NCI-H526 (cell line): Measurements from ENCODE around the gene TBCD.
"Not testable (repeated sequence)": the region's sequence is repeated elsewhere in the genome, so short reads cannot be mapped to it uniquely, and the experiment has no call there.

Experiments
- DNase-seq, 2 experiments: peaks; one replicate each; lab custom pipeline; 2025; lab: John Stamatoyannopoulos, UW

The TBCD gene

DNA sequence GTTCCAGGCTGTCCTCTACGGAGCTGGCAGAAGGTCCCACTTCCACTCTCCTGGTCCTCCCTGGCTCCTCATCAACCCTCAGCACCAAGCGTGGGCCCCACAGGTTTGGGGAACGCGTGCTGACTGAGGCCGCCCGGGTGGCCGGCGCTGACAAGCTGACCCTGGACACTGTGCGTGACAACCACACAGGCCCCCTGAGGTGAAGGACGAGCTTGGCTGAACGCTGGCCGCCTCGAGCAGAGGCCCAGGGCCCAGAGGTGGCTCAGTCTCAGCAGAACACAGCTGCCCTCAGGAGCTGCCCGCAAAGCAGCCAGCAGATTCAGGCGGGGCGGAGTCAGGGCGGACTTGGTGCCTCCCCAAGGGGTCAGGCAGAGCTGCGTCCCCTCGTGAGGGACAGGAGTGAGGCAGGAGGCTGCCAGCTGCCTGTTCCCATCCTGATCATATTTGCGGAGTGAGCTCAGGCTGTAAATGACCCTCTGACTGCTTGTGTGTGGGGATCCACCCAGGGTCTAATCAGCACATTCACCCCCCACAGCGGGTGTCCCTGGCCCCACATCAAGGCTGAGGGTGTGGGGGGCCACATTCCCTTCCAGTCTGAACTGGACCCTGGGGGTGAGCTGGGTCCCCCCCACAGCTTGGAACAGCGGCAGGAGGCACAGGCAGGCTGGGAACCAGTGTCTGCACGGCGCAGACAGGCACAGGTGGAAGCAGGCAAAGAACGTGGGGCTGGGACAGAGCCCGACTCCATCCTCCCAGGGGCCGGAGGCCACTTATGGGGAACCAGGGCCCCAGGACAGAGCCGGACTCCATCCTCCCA is 222.5 kb downstream of the TBCD start:
- no peak for DNase-seq

- DNase-seq = no peak
Observed at GRCh38 chr17:82976982-82977488, 225.2 kb downstream of the TBCD start.

GRCh38 chr17:82977606-82978005 is 225.7 kb downstream of the TBCD start:
- DNase-seq = no peak

- no peak for DNase-seq
Observed at GRCh38 chr17:82978765-82979349, 227.0 kb downstream of the TBCD start.

DNA sequence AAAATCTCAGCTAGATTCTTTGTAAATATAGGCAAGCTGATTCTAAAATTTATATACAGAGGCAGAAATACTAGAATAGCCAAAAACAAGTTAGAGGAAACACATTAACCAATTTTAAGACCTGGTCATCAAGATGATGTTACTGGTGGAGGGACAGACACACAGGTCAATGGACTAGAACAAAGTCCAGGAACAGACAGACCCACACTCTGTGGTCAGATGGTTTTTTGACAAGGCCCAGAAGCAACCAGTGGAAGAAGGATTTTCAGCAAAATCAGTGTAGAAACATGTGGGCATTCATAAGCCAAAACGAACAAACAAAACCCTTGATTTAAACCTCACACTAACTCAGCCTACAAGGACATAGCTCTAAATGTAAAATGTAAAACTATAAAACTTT is 227.9 kb downstream of the TBCD start:
- DNase-seq = no peak

- DNase-seq = no peak
Observed at GRCh38 chr17:82980632-82981031, 228.8 kb downstream of the TBCD start.

GRCh38 chr17:82981141-82981730 is 229.4 kb downstream of the TBCD start:
- DNase-seq = no peak

- DNase-seq = no peak
Observed at GRCh38 chr17:82983510-82984248, 231.8 kb downstream of the TBCD start.

DNA sequence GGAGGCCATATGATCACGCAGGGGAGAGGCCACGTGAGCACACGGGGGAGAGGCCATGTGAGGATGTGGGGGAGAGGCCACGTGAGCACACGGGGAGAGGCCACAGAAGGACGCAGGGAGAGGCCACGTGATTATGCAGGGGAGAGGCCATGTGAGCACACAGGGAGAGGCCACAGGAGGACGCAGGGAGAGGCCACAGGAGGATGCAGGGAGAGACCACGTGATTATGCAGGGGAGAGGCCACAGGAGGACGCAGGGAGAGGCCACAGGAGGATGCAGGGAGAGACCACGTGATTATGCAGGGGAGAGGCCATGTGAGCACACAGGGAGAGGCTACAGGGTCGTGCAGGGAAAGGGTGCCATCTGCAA is 232.4 kb downstream of the TBCD start:
- DNase-seq = not testable (repeated sequence)

GRCh38 chr17:82984751-82985427 is 233.0 kb downstream of the TBCD start:
- DNase-seq = no peak

GRCh38 chr17:82985428-82985805 is 233.6 kb downstream of the TBCD start:
- no peak for DNase-seq

- DNase-seq = no peak
Observed at GRCh38 chr17:82985973-82986372, 234.1 kb downstream of the TBCD start.

GRCh38 chr17:82989051-82989450 is 237.2 kb downstream of the TBCD start:
- not testable (repeated sequence) for DNase-seq

DNA sequence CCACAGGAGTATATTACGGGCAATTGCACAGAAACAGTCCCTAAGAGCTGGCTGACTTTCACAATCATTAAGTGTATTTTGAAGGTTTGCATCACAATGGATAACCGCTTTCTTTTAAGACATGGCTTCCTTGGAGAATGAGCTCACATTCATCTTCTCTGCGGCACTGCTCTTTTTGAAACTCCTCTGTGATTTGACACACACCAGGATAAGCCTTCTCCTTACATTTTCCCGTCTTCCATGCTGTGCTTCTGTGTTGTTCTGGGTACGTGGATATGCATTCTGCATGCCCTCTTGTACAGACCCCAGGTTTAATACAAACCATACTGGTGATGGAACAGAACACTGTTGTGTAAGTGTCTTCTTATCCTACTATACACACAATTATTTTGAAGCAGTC is 238.0 kb downstream of the TBCD start:
- DNase-seq = no peak

- DNase-seq = no peak
Observed at GRCh38 chr17:82993005-82993404, 241.1 kb downstream of the TBCD start.
